DMS114 treated with DMSO at 0.1 percent for 48 hours (cell line): ENCODE results near the gene TNFAIP8L2.
A peak's percentile ranks its signal among the peaks of the same experiment; 100 is the strongest.

Experiments used
- DNase-seq: peaks from one replicate; lab custom pipeline; 2025; ENCODE audit not compliant: unreplicated experiment; lab: John Stamatoyannopoulos, UW

Gene TNFAIP8L2

DNA sequence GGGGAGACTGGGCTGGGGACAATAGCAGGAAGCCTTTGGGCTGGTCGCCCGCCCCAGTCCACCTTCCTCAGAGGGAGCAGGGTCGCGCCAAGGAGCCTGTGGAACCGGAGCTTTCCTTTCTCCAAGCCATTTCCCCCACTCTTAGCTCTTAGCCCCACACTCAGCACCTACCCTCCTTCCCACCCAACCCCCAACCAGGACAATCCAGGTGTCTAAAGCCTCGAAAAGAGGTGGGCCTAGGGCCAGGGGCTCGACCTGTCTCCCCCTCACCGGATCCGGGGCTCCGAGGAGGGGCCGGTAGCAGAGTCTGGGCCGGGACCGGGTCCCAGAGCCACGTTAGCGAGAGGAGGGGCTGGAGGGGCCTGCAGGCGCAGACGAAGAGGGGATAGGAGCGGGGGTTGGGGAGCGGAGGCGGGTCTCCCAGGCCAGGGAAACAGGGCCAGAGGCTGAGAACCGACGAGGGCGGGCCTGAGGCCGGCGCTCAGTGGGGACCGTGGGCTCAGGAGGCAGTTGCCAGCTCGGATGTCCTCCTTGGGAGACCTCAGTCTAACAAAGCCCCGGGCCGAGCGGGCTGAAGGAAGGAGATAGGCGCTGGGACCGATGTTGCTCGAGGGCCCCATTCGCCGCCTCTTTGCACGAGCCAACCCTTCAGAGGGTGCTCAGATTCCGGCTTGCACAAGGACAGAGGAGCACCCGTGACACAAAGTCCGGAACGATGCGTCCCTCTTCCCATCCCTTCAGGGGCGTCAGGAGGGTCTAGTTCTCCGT, 11.0 kb upstream of the TNFAIP8L2 start:
- DNase-seq, result no peak

DNA sequence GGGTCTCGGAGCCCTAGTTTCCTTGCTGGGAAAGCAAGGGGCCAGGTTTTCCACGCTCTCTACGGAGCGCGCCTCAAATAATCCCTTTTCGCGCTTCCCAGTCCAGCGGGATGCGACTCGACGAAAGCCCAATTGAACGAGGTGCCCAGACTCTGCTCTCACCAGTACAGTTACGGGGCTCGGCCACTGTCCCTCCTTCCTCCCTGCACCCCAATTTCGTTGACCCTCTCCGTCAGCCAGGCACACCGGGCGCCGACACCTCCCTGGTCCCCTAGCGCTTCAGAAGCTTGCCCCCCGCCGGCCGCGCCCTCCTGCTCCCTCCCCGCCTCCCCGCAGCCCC, 10.4 kb upstream of the TNFAIP8L2 start:
- no peak for DNase-seq

DNA sequence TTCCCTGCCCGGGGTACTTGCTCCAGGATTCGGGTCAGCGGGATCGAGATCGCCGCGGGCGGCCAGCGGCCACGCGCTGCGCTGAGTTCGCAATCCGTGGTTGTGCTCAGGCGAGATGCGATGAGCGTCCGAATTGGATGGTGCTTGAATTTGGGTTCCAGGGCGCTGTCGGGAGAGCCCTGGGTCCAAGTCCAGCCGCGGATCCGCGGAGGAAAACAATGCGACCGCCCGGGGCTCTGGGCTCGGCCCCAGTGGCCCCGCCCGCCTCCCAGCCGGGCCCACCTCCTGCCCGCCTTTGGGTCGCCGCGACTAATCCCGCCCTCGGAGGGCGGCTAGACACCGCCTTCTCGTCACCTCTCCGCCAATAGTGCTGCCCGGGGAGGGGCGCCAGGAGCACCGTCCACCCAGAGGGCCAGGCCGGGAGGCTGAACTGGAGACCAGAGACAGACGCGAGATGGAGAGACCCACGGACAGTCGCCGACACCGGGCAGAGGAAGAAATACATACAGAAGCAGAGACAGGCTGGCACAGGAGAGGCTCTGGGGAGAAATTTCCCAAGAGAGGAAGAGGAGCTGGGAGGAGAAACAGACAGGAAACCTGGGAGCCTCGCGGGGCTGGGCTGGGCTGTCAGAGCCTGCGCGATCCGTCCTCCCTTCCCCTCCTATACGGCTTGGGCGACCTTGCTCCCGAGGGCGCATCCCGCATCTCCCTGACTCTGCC, 9.9 kb upstream of the TNFAIP8L2 start, which contains the start of gene SEMA6C:
TSS of gene SEMA6C (minus strand) at position 220 of the 720 bp plus-strand sequence. CDS start 4,010 bp downstream, outside the sequence.
- peak; percentile 94 for DNase-seq

DNA sequence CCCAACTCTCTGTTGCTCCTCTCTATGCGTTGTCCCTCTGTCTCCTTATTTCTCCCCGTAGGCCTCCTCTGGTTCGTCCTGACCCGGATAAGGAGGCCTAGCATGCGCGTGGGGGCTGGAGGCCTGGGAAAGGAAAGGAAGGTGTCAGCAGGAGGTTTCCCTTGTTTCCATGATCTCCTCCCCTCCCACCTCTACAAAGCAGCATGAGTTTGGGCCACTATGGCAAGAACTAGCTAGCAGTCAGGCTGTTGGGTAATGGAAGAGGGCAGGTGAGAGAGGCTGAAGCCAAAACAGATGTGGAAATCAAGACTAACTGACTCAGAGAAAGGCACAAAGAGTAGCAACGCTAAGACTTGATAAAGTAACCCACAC, 9.3 kb upstream of the TNFAIP8L2 start:
- no peak for DNase-seq

DNA sequence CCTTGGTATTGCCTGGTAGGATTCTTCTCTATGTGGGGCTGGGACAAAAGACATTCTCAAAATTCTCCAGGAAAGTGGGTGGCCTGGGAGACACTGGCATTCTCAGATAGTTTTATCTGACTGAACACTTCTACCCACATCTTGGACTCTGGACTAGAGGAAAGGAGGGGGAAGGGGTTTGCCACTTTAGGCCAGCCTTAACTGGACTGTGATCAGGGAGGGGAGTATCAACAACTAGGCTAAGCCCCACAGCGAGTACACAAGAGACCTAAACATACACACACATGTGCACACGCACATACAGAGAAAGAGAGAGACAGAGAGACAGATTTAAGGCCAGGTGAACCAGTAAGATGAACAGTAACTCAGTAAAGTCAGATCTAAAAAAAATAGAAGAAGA, 8.8 kb upstream of the TNFAIP8L2 start:
- DNase-seq, result no peak

DNA sequence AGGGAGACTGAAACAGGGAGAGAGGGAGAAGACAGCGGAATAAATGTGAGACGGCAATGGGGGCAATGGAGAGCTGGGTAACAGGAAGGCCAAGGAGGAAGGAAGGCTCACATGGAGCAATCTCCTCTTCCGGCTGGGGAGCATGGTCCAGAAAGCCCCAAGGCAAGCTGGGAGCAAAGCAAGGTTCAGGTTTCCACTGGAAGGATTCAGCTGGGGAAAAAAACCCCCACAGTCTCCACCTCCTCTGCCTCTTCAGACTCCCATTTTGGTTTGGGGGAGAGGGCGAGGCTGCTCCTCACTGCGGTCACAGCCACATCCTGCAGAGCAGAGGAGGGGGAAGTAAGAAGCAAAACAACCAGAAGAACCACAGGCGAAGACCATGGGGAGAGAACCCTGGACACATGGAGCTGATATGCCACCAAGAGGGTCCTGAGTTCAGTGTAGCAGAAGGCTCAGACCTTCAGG, 650 bp downstream of the TNFAIP8L2 start:
- no peak for DNase-seq

DNA sequence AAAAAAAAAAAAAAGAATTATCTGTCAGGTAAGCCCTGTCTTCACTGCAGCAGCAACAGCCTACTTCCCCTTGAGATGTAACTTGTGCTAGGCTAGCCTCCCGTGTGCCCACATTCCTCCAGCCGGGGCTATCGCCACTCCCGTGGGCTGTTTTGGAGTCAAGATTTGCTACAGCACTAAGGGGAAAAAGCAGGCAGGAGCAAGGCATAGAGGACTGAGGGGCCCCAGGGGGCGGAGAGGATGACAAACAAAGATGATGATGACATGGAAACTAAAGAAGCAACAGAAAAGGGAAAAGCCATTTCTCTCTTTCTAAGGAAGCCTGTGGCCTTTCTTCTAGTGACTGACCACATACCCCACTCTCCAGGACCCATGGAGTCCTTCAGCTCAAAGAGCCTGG, 1.9 kb downstream of the TNFAIP8L2 start:
- no peak for DNase-seq

DNA sequence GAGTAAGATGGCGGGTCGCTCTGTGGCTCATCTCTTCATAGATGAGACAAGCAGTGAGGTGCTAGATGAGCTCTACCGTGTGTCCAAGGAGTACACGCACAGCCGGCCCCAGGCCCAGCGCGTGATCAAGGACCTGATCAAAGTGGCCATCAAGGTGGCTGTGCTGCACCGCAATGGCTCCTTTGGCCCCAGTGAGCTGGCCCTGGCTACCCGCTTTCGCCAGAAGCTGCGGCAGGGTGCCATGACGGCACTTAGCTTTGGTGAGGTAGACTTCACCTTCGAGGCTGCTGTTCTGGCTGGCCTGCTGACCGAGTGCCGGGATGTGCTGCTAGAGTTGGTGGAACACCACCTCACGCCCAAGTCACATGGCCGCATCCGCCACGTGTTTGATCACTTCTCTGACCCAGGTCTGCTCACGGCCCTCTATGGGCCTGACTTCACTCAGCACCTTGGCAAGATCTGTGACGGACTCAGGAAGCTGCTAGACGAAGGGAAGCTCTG, 2.4 kb downstream of the TNFAIP8L2 start:
- DNase-seq, result no peak

DNA sequence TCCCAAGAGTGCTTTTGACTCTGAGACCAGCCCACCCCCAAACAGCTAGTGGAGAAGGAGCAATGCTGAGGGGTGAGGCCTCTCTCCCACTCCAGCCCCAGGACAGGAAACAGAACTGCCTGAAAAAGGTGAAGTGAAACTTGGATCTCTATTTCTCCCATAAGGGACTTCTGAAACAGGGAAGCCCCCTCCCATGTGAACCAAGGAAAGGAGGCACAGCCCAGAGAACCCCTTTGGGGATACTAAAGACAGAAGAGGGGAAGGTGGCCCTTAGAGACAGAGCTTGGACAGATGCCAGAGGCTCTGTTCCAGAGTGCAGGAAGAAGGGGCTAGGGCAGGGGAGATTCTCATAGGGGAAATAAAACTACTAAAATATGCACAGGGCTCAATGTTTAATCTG, 2.9 kb downstream of the TNFAIP8L2 start:
- no peak for DNase-seq

DNA sequence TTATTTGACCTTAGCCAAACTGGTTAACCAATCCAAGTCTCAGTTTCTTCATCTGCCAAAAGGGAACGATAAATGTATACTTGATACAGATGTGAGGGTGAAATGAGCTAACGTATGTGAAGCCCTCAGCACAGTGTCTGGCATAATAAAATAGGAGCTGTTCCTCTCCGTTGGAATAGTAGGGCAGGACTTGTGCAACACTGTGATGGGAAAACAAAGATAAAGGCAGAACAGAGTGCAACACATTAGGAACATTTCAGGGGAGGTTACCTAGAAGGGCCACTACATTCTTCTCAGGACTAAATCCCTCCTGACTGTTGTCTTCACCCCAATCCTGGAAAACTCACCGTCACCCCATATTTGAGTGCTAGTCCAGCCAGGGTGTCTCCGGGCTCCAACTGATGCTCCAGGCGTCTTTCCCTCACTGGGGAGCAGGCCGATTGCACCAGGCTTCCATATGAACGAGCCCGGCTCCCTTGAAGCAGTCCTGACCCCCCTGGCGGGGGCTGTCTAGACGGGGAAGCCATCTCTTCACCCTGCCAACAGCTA, 8.4 kb downstream of the TNFAIP8L2 start:
- no peak for DNase-seq

DNA sequence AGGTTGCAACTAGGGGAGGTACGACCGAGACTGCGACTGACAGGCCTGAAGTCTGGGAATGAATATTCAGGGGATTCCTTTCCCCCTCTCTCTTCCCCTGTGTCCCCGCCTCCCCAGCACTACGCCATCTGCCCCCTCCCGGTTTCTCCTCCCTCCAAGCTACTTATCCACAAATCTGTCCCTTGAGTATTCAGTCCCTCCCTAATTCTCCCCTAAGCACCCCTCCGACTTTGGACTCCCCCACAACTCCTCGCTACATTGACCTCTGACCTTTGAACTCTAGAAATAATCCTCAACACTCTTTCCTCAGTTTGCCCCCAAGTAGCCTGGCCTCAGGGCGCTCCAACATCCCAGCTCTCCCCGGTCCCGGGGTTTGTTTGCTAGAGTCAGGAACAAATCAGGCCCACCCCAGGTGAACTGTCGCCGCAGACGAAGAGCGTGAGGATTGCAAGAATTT, 8.9 kb downstream of the TNFAIP8L2 start:
- DNase-seq, result peak; percentile 51

DNA sequence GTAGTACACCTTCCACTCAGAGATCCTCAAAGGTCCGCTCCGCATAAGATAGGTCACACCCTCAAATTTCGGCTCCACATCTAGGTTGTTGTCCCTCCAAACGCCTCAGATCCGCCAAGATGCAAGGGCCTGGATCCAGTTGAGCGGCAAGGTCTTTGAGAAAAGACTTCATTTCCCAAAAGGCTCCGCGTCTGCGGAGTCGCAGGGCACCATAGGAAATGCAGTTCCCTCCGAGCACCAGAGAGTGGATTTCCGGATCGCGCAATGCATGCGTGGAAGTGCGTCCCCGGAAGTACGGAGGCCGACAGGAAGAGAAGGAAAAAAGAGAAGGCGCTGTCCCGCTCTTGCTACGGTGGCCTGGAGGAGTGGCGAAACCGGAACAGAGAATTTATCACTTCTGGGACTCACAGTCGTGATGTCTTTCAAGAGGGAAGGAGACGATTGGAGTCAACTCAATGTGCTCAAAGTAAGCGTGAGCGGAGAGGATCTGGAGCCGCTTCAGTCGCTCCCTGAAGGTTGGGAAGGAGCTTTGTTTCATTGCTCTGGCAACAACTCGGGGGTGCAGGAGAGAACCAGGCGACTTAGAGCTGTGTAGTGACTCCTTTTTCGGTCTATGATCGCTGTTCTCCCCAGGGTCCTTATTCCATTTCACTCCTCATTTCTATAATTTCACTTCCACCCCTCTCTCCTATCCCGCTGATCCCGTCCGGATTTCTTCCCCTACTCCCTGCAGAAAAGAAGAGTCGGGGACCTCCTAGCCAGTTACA, 9.5 kb downstream of the TNFAIP8L2 start, which contains the start of the genes LYSMD1 and SCNM1:
TSS of gene LYSMD1 (minus strand) at position 165 of the 767 bp plus-strand sequence. CDS start 644 bp downstream, outside the sequence.
TSS of gene SCNM1 (plus strand) at position 407 of the 767 bp plus-strand sequence. CDS start at position 416, 9 bp downstream.
- DNase-seq, result peak; percentile 99

DNA sequence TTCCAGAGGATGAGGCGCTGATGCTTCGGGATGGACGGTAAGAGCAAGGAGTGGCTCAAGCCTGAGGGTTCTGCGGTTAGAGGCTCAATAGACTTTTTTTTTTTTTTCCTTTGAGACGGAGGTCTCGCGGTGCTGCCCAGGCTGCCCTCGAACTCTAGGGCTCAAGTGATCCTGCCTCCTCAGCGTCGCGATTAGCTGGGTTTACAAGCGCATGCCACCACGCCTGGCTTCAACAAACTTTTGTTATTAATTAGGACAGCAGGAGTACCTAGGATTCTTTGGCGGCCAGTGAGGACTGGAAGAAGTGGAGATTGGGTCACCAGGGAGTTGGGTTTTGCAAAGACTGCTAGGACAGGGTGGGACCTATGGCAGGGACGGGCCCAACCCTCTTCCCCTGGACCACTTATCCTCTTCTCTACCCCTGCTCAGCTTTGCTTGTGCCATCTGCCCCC, 10.1 kb downstream of the TNFAIP8L2 start:
- no peak for DNase-seq

DNA sequence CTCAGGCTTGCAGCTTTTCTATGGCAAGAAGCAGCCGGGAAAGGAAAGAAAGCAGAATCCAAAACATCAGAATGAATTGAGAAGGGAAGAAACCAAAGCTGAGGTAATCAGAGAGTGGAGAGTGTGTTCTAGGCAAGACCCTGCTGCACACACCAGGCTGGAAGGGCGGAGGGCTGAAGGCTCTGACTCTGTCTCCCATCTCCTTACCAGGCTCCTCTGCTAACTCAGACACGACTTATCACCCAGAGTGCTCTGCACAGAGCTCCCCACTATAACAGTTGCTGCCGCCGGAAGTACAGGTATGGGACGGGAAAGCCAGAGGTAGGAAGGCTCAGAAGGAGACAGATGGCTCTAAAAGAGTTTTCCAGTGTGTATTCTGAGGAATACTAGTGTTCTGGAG, 10.7 kb downstream of the TNFAIP8L2 start:
- no peak for DNase-seq

DNA sequence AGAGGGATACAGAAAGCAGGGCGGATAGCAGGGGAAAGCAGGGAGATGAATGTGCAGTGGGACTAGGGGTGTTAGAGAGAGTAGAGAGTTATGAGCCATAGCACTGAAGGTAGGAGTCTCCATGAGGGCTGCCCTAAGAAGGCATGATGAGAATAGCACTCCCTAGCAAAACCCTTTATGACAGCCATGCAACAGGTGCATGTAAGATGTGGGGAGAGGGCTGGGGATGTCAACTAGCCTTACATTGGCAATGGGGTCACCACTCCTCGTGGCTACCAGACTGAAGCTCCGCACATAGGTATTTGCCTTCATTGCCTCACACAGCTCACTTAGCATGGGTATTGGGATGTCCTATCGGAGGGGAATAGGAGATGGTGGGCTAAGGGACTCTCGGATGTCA, 14.7 kb downstream of the TNFAIP8L2 start:
- DNase-seq, result no peak

DNA sequence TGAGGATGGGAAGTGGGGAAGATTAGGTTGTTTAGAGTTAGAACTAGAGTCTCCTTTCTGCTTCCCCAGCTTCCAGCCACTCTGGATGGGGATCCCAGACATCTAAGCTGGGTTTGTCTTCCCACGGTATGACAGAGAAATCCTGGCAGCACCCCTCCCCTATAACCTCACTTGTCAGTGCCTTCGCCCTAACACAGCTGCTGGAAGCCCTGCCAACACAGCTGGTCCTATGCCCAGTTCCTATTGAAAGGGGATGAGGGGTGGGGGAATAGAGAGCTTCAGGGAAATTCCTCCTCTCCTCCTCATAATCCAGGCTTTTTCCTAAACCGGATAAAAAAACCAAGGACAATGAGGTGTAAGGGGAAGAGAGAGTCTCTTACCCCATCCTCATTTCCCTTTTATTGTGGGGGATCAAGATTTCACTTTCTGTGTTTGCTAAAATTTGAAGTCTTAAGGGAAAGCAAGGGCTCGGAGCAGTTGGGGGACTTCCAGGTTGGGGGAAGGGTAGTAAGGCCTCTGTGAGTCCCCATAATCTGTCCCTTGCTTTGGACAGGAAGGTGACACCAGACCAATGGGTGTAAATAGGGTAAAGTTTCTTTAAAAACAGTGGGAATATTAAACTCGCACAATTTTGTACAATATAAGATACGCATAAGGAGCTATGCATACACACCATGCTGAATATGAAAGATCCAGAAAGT, 18.7 kb downstream of the TNFAIP8L2 start:
- DNase-seq, result no peak

DNA sequence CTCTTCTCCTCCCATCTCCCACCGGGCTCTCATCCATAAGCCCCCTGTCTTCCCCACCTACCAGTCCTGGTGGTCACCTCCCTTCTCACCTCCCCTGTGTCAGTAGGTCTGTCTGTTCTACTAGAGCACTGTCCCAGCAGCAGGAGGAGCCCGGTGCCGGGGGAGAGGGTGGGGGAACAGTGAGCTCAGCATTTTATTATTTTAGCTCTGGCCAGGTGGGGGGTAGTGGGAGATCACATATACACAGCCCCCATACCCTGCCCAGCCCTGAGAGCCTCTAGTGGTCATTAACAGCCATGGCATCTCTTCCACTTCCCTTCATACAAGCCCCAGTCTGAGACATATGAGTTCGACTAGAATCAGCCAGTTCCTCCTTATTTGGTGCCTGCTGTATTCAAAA, 19.4 kb downstream of the TNFAIP8L2 start, which contains the start of gene TMOD4:
TSS of gene TMOD4 (minus strand) at position 119 of the 400 bp plus-strand sequence. CDS start 1,106 bp downstream, outside the sequence.
- DNase-seq, result peak; percentile 66

DNA sequence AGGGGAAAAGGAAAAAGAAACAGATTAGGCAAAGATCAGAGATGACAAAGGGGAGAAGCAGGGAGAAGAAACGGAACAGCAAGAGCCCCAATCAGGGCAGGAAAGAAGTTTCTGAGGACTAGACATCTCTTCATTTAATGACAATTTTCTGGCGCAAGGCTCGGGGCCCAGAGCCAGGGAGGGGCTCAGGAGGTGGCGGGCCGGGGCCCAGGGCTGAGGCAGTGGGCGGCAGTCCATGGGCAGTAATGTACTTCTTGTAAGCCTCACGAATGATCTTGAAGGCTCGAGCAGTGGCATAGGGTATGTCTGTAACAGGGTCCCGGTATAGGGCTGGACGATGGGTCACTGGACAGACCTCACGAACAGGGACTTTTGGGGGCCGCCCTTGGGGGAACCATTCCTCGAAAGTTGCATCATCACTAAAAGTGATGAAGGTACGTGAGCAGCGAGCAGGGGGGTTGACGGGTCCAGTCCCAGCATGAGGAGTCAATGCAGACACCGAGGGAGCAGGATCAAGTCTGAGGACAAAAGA, 20.1 kb downstream of the TNFAIP8L2 start:
- DNase-seq, result no peak

DNA sequence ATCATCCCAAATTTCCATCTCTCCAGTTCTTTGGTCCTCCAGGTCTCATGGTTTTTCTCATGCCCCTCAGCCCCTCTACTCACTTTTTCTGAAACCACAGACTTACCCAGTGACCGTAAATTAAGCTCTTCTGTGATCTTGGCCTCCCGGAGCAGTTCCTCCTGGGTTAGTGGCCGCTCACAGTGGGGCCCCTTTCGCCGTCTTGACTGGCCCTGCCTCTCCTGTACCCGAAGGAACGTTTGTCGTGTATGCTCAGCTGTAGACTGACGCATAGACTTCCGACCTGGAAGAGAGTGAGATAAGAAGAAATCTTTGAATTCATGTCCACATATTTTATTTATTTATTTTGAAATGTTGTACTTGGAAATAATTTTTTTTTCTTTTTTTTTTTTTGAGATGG, 27.8 kb downstream of the TNFAIP8L2 start:
- no peak for DNase-seq

DNA sequence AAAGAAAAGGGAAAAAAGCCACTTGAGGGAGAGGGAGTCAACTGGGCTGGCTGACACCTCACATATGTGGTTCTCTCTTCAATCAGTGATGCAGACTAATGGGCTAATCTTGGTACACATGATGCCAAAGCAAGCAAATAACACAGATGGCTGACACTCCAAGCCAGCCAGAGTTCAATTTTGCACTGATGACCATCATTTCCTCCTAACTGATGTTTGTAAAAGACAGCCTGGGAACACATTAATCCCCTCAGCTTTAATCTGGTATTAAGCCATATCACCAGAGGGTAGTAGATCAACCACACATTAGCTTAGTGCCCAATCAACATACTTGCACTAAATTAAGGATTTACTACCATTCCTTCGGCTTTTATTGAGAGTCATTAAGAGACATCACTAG, 30.8 kb downstream of the TNFAIP8L2 start:
- DNase-seq, result no peak
